Spinal cord (tissue), 10 donors: Measurements from ENCODE around the gene SERTAD1. TPM values are rescaled to one million over a fixed set of nuclear protein-coding genes. Genes with fewer than 3 reads are reported as not detected.
"Not testable (repeated sequence)": the region's sequence is repeated elsewhere in the genome, so short reads cannot be mapped to it uniquely, and the experiment has no call there.

Source experiments
- DNase-seq, 6 donors: peaks; one replicate each; pipeline versions ENCODE4 v3.0.0 to v3.0.0-alpha.2; 2013 to 2015; ENCODE audit warnings: low spot score in 6 of 6, low read depth in 4 of 6
- H3K27ac ChIP-seq: one replicate; pipeline ENCODE4 v1.5.1; 2013; ENCODE audit warnings: low read depth, low read length, control low read depth
- H3K27me3 ChIP-seq: one replicate; pipeline ENCODE4 v1.6.1; 2013; ENCODE audit warnings: low read length; ENCODE audit not compliant: control insufficient read depth, insufficient read depth
- H3K36me3 ChIP-seq: one replicate; pipeline ENCODE4 v1.6.1; 2013; ENCODE audit warnings: low read length; ENCODE audit not compliant: control insufficient read depth, insufficient read depth
- H3K4me1 ChIP-seq: one replicate; pipeline ENCODE4 v1.6.1; 2013; ENCODE audit warnings: low read length; ENCODE audit not compliant: control insufficient read depth, insufficient read depth
- H3K4me3 ChIP-seq: one replicate; pipeline ENCODE4 v1.5.1; 2013; ENCODE audit warnings: low read depth, low read length, control low read depth
- H3K9me3 ChIP-seq: one replicate; pipeline ENCODE4 v1.6.1; 2013; ENCODE audit warnings: low read length; ENCODE audit not compliant: control insufficient read depth, insufficient read depth
- WGBS: methylation state at CpG from one replicate; pipeline ENCODE4 v1.1.5; 2013; ENCODE audit warnings: missing lambda C conversion rate; ENCODE audit not compliant: insufficient coverage; 5-methylcytosine and 5-hydroxymethylcytosine counted together
- polyA plus RNA-seq, 2 donors: library from polyadenylated mRNA; unstranded; fragments of 120-200 nt; gene quantifications; one replicate each; pipeline ENCODE4 v1.2.1, GENCODE V29; 2013; ENCODE audit not compliant: insufficient read length in 2 of 2
- total RNA-seq, 2 donors: library from RNA; depleted of rRNA in 1 of 2; stranded (reverse); fragments of 120-200 nt in 1 of 2; fragments of >200 nt in 1 of 2; gene quantifications; one replicate each; pipeline versions ENCODE4 v1.2.3 to v1.2.4, GENCODE V29; 2013 to 2014
- donor health status: healthy.

Gene SERTAD1
- total and polyA plus RNA-seq, 4 donors = 4.9 to 11.4 (median 6.8) TPM

DNA sequence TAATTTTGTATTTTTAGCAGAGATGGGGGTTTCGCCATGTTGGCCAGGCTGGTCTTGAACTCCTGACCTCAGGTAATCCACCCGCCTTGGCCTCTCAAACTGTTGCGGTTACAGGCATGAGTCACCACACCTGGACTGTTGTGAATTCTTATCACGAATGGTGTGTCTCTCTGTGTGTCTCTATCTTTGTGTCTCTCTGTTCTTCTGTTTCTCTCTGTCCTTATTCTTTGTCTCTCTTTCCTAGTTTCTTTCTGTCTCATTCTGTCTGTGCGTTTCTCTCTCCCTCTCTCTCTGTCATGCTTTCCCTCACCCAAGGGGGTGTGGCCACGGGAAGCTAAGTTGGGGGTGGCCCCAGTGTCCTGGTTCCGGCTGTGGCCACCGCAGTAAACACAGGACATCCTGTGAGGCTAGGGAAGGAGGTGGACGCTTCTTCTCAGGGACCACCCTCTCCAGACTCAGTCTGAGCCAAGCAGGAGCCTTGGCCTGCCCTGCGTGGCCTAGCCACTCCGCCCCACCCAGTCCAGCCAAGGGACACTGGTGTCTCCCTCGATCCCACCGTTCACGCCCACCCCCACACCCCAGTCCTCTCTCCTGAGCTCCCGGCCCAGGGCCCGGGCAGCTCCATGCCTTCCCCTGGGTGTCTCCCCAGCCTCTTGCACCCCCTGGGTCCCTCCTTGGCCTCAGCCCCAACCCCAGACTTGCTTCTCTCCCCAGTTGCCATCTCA lies 8.7 kb downstream of the SERTAD1 start:
- WGBS = 62% methylated on average over 10 of the region's 16 CpGs
- no peaks in the 10 kb centered on the region for H3K27me3 ChIP-seq
- H3K9me3 ChIP-seq = no peaks in the 10 kb centered on the region
- no peak overlapping the region for H3K4me3 ChIP-seq
- peaks cover 47% of the 10 kb centered on the region for H3K4me1 ChIP-seq
- no peaks in the 10 kb centered on the region for H3K36me3 ChIP-seq
- H3K27ac ChIP-seq = peak overlapping the region; percentile 59
- DNase-seq = no peak

- DNase-seq = no peak
- Histone ChIP-seq H3K9me3 (no peaks in the 10 kb centered on the region), H3K36me3 (no peaks in the 10 kb centered on the region), H3K27ac (peak overlapping the region; percentile 7), H3K4me1 (peaks cover 41% of the 10 kb centered on the region), H3K4me3 (no peak overlapping the region), H3K27me3 (no peaks in the 10 kb centered on the region)
- WGBS = 70% methylated on average over 2 of the region's 2 CpGs
Measured at GRCh38 chr19:40415768-40416167, 10.0 kb downstream of the SERTAD1 start.

DNA sequence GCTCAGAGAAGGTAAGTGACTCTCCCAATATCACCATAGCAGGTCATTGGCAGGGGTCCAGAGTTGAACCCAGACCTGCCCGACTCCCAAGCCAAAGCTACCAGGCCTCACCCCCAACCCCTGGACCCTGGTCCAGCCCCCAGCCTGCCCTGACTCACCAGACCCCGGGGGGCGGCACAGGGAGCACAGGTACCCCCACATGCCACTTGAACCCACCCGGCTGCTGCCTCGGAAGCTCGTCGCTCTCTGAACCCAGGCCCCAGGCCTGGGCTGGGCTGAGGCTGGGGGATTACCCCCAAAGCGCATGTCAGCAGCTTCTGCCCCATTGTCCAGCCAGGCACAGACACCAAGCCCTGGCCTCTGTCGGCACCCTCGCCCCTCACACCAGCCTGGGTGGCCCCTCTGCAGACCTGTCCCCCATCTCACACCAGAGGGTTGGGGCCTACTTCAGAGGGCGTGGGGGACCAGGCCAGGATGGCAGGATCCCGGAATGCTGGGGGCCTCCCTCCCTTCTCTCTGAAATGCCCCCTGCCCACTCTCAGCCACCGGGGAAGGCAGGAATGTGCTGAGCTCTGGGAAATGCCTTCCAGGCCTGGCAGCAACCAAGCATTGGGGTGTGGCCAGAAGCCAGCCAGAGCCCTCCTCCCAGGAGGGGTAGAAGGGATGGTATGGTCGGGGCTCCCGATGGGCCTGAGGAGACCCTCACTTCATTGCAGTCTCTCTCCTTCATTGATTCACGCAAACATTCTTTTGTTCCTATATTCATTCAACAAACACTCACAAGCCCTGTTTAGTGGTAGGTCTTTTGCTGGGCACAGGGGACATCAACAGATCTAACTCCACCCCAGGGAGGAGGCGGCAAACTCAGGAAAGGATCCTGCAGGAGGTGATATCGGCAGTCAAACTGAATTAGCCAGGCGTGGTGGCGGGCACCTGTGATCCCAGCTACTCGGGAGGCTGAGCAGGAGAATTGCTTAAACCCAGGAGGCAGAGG lies 11.0 kb downstream of the SERTAD1 start:
- no peaks in the 10 kb centered on the region for H3K36me3 ChIP-seq
- WGBS = 93% methylated on average over 15 of the region's 21 CpGs
- no peaks in the 10 kb centered on the region for H3K27me3 ChIP-seq
- no peak overlapping the region for H3K4me3 ChIP-seq
- no peaks in the 10 kb centered on the region for H3K9me3 ChIP-seq
- DNase-seq = no peak
- H3K27ac ChIP-seq = no peak overlapping the region
- peaks cover 37% of the 10 kb centered on the region for H3K4me1 ChIP-seq

DNA sequence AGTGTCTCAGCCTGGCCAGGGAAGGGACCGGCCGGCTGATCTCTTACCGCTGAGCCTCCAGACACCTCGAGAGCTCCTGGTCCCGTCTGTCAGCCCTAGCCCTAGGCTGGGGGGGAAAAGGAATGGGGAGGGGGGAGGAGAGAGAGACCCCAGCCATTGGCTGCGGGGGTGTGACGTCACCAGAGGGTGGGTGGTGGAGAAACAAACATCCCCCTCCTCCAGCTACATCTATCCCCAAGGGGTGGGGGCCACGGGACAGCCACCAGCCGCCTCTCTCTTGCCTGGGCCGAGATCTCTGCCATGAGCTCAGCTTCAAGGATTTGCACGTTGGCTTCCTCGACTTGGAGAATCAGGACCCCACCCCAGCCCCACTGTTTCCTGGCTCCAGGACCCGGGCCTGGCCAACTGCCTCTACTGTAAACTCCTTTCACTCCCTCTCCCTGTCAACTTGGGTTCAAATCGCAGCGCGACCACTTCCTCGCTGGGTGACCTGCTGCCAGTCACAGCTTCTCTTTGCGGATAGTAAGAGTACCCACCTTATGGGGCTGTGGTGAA lies 12.4 kb downstream of the SERTAD1 start, which contains the start of gene PRX:
TSS of gene PRX (minus strand) at position 88 of the 555 bp plus-strand sequence. CDS start 5,446 bp downstream, outside the sequence.
- 26% methylated on average over 11 of the region's 18 CpGs for WGBS
- H3K27ac ChIP-seq = peak within 1 kb of the TSS; percentile 61
- H3K4me3 ChIP-seq = peak within 1 kb of the TSS; percentile 12
- H3K4me1 ChIP-seq = peaks cover 37% of the 10 kb centered on the region
- DNase-seq = peak in 2 of 6 donors; percentile 12 to 68
- no peaks in the 10 kb centered on the region for H3K9me3 ChIP-seq
- H3K36me3 ChIP-seq = no peaks in the 10 kb centered on the region
- no peaks in the 10 kb centered on the region for H3K27me3 ChIP-seq

- Histone ChIP-seq H3K27ac (peak overlapping the region; percentile 61), H3K36me3 (no peaks in the 10 kb centered on the region), H3K4me1 (peaks cover 37% of the 10 kb centered on the region), H3K4me3 (peak overlapping the region; percentile 12), H3K9me3 (no peaks in the 10 kb centered on the region), H3K27me3 (no peaks in the 10 kb centered on the region)
- WGBS = 69% methylated on average over 4 of the region's 4 CpGs
- no peak for DNase-seq
Measured at GRCh38 chr19:40412866-40413265, 12.9 kb downstream of the SERTAD1 start.

DNA sequence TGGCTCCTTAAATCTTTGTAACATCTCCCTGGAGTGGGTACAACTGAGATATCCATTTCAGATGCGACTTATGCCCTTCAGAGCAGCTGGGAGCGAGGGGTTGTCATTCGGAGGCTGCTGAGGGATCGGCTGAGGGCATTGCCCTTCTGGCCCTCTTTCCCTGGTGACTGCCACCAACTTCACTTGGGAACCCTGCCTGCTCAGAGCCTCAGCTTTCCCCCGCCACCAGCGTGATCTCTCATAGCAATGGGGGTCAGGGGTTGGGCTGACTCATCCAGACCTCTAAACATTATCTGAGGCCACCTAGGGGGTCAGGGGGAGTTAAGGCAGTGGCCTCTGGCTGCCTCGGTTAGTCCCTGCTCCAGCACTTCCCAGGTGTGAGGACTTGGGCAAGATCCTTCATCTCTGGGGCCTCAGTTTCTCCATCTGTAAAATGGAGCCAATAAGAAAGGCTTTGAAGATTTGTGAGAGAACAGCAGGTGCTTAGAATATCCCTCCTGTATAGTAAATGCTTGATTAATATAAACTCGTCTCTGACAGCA lies 13.8 kb downstream of the SERTAD1 start:
- Histone ChIP-seq H3K27ac (no peak overlapping the region), H3K9me3 (no peaks in the 10 kb centered on the region), H3K36me3 (no peaks in the 10 kb centered on the region), H3K4me3 (no peak overlapping the region), H3K27me3 (no peaks in the 10 kb centered on the region), H3K4me1 (peaks cover 30% of the 10 kb centered on the region)
- WGBS = 65% methylated on average over 5 of the region's 8 CpGs
- no peak for DNase-seq

GRCh38 chr19:40411125-40411842 lies 14.5 kb downstream of the SERTAD1 start:
- H3K36me3 ChIP-seq = no peaks in the 10 kb centered on the region
- peaks cover 29% of the 10 kb centered on the region for H3K4me1 ChIP-seq
- no peaks in the 10 kb centered on the region for H3K27me3 ChIP-seq
- no peak for DNase-seq
- 72% methylated on average over 16 of the region's 16 CpGs for WGBS
- H3K27ac ChIP-seq = no peak overlapping the region
- no peaks in the 10 kb centered on the region for H3K9me3 ChIP-seq
- H3K4me3 ChIP-seq = no peak overlapping the region

DNA sequence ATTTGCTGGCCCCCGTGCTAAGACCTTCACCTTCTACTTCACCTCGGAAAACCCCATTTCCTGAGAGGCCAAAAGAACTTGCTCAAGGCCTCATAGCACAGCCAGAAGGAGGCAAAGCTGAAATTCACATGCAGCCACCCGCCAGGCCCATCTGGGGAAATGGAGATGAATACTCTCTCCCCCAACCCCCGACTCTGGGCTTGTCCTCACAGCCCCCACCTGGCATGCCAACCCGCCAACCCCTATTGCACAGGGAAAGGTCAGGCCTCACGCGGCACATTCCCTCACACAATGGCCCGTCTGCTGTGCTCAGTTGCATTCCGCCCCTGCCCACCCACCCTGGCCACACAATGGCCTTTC lies 15.8 kb downstream of the SERTAD1 start:
- WGBS = 38% methylated on average over 6 of the region's 9 CpGs
- peaks cover 28% of the 10 kb centered on the region for H3K4me1 ChIP-seq
- DNase-seq = no peak
- H3K27ac ChIP-seq = no peak overlapping the region
- no peaks in the 10 kb centered on the region for H3K9me3 ChIP-seq
- H3K4me3 ChIP-seq = no peak overlapping the region
- no peaks in the 10 kb centered on the region for H3K27me3 ChIP-seq
- no peaks in the 10 kb centered on the region for H3K36me3 ChIP-seq

GRCh38 chr19:40408598-40408925 lies 17.2 kb downstream of the SERTAD1 start:
- H3K36me3 ChIP-seq, H3K27ac ChIP-seq, H3K27me3 ChIP-seq, H3K4me3 ChIP-seq, DNase-seq, H3K9me3 ChIP-seq: not testable (repeated sequence)
- WGBS = 95% methylated on average over 6 of the region's 8 CpGs
- H3K4me1 ChIP-seq = peaks cover 21% of the 10 kb centered on the region
